ENCODE results near the gene GARS1. TPM values are rescaled to one million over a fixed set of nuclear protein-coding genes. Genes with fewer than 3 reads are reported as not detected.

Gene GARS1
- total and polyA plus RNA-seq, 9 of the 15 experiments (the other 6 are each of a cell fraction or from before 2014, with no cell fraction given): 142 to 769 (median 272) TPM

- TF ChIP-seq ZNF699 (CRISPR knock-in tag; IDR thresholded peaks at IDR 0.05; ENCODE audit: insufficient replicate concordance): no peak
- no peak for TF ChIP-seq ZFP91 (CRISPR knock-in tag; IDR thresholded peaks at IDR 0.05)
- TF ChIP-seq ZBTB2 (IDR thresholded peaks at IDR 0.05): no peak
- TF ChIP-seq TAF1 (IDR thresholded peaks at IDR 0.05; ENCODE audit: control insufficient read depth, extremely low read depth, insufficient read depth, low read length, severe bottlenecking): no peak
- TF ChIP-seq PRMT5 (CRISPR knock-in tag; IDR thresholded peaks at IDR 0.05): peak; percentile 98
- TF ChIP-seq, protein P1, sequence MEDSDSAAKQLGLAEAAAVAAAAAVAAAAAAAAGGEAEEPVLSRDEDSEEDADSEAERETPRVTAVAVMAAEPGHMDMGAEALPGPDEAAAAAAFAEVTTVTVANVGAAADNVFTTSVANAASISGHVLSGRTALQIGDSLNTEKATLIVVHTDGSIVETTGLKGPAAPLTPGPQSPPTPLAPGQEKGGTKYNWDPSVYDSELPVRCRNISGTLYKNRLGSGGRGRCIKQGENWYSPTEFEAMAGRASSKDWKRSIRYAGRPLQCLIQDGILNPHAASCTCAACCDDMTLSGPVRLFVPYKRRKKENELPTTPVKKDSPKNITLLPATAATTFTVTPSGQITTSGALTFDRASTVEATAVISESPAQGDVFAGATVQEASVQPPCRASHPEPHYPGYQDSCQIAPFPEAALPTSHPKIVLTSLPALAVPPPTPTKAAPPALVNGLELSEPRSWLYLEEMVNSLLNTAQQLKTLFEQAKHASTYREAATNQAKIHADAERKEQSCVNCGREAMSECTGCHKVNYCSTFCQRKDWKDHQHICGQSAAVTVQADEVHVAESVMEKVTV (CRISPR knock-in tag; IDR thresholded peaks at IDR 0.05): no peak
- no peak for TF ChIP-seq ZNF133 (CRISPR knock-in tag; IDR thresholded peaks at IDR 0.05)
- no peak for TF ChIP-seq RBFOX2 (IDR thresholded peaks at IDR 0.05; ENCODE audit: low read depth, low read length)
- peak; percentile 79 for TF ChIP-seq NR2C2 (CRISPR knock-in tag; IDR thresholded peaks at IDR 0.05)
- no peak for TF ChIP-seq NR2C2 (tag; IDR thresholded peaks at IDR 0.05)
- no peak for TF ChIP-seq ZSCAN29 (IDR thresholded peaks at IDR 0.05)
- peak; percentile 90 to 93; a peak in 3 of 4 replicates for TF ChIP-seq TEAD1 (CRISPR knock-in tag; IDR thresholded peaks at IDR 0.05)
- TF ChIP-seq DLX4 (CRISPR knock-in tag; IDR thresholded peaks at IDR 0.05): no peak
- no peak for TF ChIP-seq PPARD (CRISPR knock-in tag; IDR thresholded peaks at IDR 0.05)
- TF ChIP-seq IFI16 (CRISPR knock-in tag; IDR thresholded peaks at IDR 0.05): no peak
- TF ChIP-seq DNMT1 (IDR thresholded peaks at IDR 0.05): no peak
- TF ChIP-seq RBM34 (IDR thresholded peaks at IDR 0.05; ENCODE audit: borderline replicate concordance, insufficient read depth, low read length): no peak
- TF ChIP-seq SMC3 (conservative IDR thresholded peaks at IDR 0.05; ENCODE audit: insufficient read depth, low read depth, low read length): no peak
- TF ChIP-seq FOXJ3 (CRISPR knock-in tag; IDR thresholded peaks at IDR 0.05): no peak
- no peak for TF ChIP-seq SMARCC2 (IDR thresholded peaks at IDR 0.05; ENCODE audit: low read depth)
- peak; percentile 94 for TF ChIP-seq CHAMP1 (IDR thresholded peaks at IDR 0.05)
These were observed 77.3 kb downstream of the GARS1 start (continued) for GRCh38 chr7:30671793-30672465.
